GM18909 (cell line): ENCODE data around the gene MGAT5B.

Experiments
- ATAC-seq: cut with Tn5 transposase; IDR thresholded peaks from one replicate; pipeline ENCODE4 v1.9.1; 2021; ENCODE audit warnings: mild to moderate bottlenecking; ENCODE audit not compliant: unreplicated experiment, poor library complexity

The MGAT5B gene

DNA sequence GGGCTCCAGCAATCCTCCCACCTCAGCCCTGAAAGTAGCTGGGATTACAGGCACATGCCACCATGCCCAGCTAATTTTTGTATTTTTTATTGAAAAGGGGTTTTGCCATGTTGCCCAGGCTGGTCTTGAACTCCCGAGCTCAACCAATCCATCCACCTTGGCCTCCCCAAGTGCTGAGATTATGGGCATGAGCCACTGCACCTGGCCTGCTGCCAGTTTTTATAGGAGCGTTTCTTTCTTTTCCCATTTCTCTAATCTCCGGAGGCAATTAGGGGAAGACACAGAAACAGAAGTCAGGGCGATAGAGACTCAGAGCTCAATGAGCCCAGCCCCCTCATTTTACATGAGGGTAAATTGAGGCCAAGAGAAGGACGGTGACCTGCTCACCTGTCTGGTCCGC, 10.4 kb downstream of the MGAT5B start:
- no peak for ATAC-seq

DNA sequence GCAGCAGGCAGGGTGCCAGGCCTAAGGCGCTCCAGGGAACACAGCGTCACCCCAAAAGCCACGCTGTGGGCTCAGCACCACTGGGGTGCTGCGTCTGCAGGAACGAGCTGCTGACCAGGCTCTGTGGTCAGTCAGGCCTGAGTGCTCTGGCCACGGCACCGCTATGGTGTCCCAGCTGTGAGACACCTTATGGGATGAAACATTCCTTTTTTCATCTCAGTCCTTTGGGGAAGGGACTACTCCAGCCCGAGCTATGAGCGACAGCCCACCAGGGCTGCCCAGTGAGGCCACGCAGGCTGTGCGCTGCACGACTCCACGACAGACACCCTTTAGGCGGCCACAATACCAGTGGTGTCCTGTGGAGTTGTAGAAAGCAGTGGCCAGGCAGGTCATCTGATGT, 11.1 kb downstream of the MGAT5B start:
- ATAC-seq = no peak

GRCh38 chr17:76879691-76880090, 11.5 kb downstream of the MGAT5B start:
- ATAC-seq = no peak

DNA sequence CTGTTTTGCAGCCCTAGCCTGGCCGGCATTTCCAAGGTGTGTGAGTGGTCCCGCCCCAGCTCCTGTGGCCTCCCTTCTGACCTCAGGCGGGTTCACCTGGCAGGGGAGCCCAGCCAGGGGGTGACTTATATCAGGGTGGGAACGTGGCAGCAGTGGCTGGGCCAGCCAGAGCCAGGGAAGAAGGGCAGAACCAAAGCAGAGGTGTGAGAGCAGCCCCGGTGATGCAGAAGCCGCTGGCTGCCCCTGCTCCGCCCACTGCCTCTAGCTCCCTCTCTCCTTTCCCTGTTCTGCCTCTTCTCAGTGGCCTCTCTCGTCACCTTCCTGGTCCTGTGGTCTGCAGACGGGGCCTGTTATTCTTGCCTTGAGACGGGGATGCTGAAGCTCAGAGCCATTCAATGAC, 12.1 kb downstream of the MGAT5B start:
- ATAC-seq = no peak

GRCh38 chr17:76880971-76881370, 12.8 kb downstream of the MGAT5B start:
- ATAC-seq = no peak

- no peak for ATAC-seq
Measured at GRCh38 chr17:76881408-76881807, 13.2 kb downstream of the MGAT5B start.

DNA sequence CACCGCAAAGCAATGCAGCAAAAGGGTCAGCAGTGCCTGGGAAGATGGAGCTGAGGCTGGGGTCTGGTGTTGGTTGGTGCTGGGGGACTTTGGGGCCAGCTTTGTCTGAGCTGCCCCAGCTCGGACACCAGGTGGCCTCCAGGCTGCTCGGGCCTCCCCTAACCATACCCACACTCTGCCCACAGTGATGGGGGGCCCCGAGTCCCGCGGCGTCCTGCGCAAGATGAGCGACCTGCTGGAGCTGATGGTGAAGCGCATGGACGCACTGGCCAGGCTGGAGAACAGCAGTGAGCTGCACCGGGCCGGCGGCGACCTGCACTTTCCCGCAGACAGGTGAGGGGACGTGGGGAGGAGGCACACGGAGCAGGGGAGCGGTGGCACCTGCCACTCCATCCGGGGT, 13.8 kb downstream of the MGAT5B start:
- no peak for ATAC-seq

GRCh38 chr17:76883744-76884525, 15.7 kb downstream of the MGAT5B start:
- no peak for ATAC-seq

DNA sequence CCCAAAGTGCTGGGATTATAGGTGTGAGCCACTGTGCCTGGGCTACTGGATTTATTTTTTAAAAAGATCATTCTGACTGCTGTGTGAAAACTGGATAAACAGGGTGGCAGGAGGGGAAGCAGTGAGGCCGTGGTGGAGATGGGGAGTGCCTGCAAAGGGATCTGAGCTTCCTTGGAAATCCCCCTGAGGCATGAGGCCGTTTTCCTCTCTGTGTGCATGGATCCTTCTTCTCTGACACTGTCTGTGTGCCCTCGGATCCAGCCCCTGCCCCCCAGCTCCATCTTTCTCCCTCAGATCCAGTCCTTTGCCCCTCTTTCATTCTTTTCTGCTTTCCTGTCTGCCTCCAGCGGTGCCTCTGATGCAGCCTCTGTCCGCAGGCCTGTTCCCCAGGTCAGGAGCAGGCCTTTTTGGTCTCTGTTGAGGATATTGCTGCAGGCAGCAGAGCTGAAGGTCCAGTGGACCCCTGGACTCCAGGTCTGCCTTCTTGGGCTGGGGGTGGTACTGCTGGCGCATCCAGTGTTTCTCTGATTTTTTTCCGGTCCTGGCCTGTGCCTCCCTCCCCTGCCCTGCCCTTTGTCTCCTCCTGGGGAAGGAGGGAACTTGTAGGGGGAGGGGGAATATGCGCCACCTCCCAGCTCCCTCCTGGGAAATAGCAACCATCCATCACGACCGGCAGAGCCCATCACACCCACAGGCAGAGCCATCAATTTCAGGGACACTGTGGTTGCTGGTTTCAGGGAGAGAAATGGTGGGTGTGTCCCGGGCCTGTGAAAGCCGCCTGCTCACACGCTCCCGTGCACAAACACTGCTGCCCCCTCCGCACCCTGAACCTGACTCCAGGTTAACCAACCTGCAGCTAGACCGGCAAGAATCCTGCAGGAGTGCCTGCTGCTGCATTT, 17.0 kb downstream of the MGAT5B start:
- ATAC-seq = no peak

- ATAC-seq = no peak
Measured at GRCh38 chr17:76885894-76886290, 17.7 kb downstream of the MGAT5B start.

GRCh38 chr17:76886395-76886794, 18.2 kb downstream of the MGAT5B start:
- ATAC-seq = no peak

DNA sequence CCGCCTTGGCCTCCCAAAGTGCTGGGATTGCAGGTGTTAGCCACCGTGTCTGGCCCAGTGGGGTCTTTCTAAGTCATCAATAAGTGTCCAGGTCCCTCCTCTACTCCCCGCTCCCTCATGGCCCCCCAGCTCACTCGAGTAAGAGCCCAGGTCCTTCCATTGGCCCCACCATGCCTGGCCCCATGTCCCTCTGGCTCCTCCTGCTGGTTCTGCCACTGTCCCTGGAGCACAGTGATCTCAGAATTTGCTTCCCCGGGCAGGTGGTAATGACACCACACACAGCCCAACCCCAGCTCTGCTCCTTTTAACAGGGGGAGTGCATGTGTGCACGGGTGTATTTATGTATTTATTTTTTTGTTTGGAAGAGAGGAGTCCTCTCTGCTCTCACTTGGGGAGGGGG, 19.6 kb downstream of the MGAT5B start:
- ATAC-seq = no peak

GRCh38 chr17:76888661-76889060, 20.5 kb downstream of the MGAT5B start:
- ATAC-seq = no peak

GRCh38 chr17:76889323-76889722, 21.1 kb downstream of the MGAT5B start:
- no peak for ATAC-seq

GRCh38 chr17:76892329-76892728, 24.1 kb downstream of the MGAT5B start:
- ATAC-seq = no peak

GRCh38 chr17:76893623-76894334, 25.6 kb downstream of the MGAT5B start:
- no peak for ATAC-seq

DNA sequence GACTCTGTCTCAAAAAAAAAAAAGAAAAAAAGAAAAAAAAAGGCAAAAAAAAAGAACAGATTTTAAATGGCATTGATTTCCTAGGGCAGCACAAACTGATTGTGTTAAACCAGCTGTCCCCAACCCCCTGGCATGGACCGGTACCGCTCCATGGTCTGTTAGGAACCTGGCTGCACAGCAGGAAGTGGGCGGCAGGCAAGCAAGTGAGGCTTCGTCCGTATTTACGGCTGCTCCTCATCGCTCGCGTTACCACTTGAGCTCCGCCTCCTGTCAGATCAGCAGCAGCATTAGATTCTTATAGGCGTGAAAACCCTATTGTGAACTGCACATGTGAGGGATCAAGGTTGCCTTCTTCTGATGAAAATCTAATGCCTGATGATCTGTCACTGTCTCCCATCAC, 26.6 kb downstream of the MGAT5B start:
- no peak for ATAC-seq

DNA sequence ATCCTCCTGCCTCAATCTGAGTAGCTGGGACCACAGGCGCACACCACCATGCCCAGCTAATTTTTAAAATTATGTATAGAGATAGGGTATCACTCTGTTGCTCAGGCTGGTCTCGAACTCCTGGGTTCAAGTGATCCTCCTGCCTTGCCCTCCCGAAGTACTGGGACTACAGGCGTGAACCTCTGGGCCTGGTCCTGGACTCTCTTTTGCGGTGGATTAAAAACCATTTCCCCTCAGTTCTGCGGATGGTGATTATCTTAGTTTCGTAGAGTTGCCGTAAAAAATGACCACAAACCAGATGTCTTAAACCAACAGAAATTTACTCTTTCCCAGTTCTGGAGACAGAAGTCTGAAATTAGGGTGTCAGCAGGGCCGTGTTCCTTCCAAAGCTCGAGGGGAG, 28.8 kb downstream of the MGAT5B start:
- ATAC-seq = no peak

DNA sequence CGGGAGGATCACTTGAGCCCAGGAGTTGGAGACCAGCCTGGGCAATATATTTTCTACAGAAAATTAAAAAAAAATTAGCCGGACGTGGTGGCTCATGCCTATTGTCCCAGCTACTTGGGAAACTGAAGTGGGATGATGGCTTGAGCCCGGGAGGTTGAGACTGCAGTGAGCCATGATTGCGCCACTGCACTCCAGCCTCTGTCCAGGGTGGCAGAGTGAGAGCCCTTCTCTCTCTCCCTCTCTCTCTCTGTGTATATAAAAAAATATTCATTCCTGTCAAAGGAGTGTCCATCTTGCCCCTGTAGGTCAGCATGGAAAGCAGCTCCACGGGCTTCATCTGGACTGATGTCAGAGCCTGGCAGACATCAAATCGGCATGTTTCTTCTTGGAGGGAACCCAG, 31.2 kb downstream of the MGAT5B start:
- ATAC-seq = no peak

DNA sequence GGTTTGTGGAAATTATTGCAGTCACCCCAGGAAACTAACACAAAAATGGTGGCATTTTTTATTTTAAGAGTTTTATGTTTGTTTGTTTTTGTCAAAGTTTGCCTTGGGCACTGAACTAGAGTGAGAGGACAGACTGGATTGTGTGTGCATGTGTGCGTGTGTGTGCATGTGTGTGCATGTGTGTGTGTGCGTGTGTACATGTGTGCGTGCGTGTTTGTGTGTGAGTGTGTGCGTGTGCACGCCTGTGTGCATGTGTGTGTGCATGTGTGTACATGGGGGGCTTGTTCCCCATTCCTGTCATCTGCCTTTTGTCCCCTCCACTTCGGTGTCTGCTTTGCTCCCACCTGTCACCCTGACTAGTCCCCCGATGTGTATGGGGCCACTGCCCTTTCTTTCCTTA, 32.5 kb downstream of the MGAT5B start:
- no peak for ATAC-seq
